HL-60 (cell line): ENCODE data around the gene TMEM161A.

Experiments used
- DNase-seq, 2 experiments: peaks; one replicate each; pipeline ENCODE4 v3.0.0-alpha.2; 2010 to 2020; ENCODE audit warnings: low read depth in 1 of 2, low spot score in 1 of 2
- H3K27ac ChIP-seq: fragments of 250-450 bp; sonication (Bioruptor Pico); replicated peaks from 2 replicates; pipeline ENCODE4 v1.5.1; 2020; ENCODE audit warnings: mild to moderate bottlenecking, moderate library complexity
- H3K27me3 ChIP-seq: fragments of 250-450 bp; sonication (Bioruptor Pico); 2 replicates; pipeline ENCODE4 v1.5.1; 2021; ENCODE audit warnings: mild to moderate bottlenecking, moderate library complexity; ENCODE audit not compliant: insufficient read depth, poor library complexity, severe bottlenecking
- H3K4me3 ChIP-seq: replicated peaks from 2 replicates; pipeline ENCODE4 v1.5.1; 2011; ENCODE audit warnings: mild to moderate bottlenecking, control low read depth, low read length; ENCODE audit not compliant: insufficient read depth
- CTCF ChIP-seq: IDR thresholded peaks from one replicate; pipeline ENCODE4 v1.5.1; 2011; ENCODE audit warnings: low read length, control low read depth, inconsistent platforms; ENCODE audit not compliant: insufficient read depth
- GABPA ChIP-seq: IDR thresholded peaks from 2 replicates; pipeline ENCODE4 v1.6.1; 2012; ENCODE audit warnings: low read depth
- POLR2AphosphoS5 ChIP-seq: IDR thresholded peaks from 2 replicates; pipeline ENCODE4 v1.6.1; 2012; ENCODE audit warnings: low read depth
- REST ChIP-seq: IDR thresholded peaks from 2 replicates; pipeline ENCODE4 v1.6.1; 2012; ENCODE audit warnings: low read depth; ENCODE audit not compliant: insufficient replicate concordance
- SPI1 ChIP-seq: IDR thresholded peaks from 2 replicates; pipeline ENCODE4 v1.6.1; 2012; ENCODE audit warnings: low read depth, mild to moderate bottlenecking, borderline replicate concordance

Gene TMEM161A

GRCh38 chr19:19096641-19097627, 41.3 kb downstream of the TMEM161A start:
- DNase-seq = no peak
- Histone ChIP-seq H3K27me3 (no peaks in the 10 kb centered on the region), H3K27ac (no peak overlapping the region), H3K4me3 (no peak overlapping the region)
- TF ChIP-seq POLR2AphosphoS5 (no peak), GABPA (no peak), SPI1 (no peak), CTCF (no peak), REST (no peak)

- no peak overlapping the region for H3K4me3 ChIP-seq
- DNase-seq = no peak
- no peaks in the 10 kb centered on the region for H3K27me3 ChIP-seq
- TF ChIP-seq GABPA = no peak
- no peak for TF ChIP-seq SPI1
- no peak for TF ChIP-seq REST
- no peak for TF ChIP-seq POLR2AphosphoS5
- no peak for TF ChIP-seq CTCF
- H3K27ac ChIP-seq = no peak overlapping the region
Measured at GRCh38 chr19:19095691-19096090, 42.6 kb downstream of the TMEM161A start.

GRCh38 chr19:19094513-19094912, 43.8 kb downstream of the TMEM161A start:
- H3K27ac ChIP-seq = no peak overlapping the region
- H3K4me3 ChIP-seq = no peak overlapping the region
- DNase-seq = no peak
- H3K27me3 ChIP-seq = no peaks in the 10 kb centered on the region
- no peak for TF ChIP-seq GABPA

GRCh38 chr19:19087676-19088075, 50.6 kb downstream of the TMEM161A start:
- no peak overlapping the region for H3K27ac ChIP-seq

More at GRCh38 chr19:19087676-19088075, 50.6 kb downstream of the TMEM161A start:
- Histone ChIP-seq H3K27me3 (no peaks in the 10 kb centered on the region), H3K4me3 (no peak overlapping the region)
- DNase-seq = no peak
- TF ChIP-seq POLR2AphosphoS5 (no peak), CTCF (no peak), REST (no peak), GABPA (no peak)
